ENCODE data around the gene MUS81.

Gene MUS81

DNA sequence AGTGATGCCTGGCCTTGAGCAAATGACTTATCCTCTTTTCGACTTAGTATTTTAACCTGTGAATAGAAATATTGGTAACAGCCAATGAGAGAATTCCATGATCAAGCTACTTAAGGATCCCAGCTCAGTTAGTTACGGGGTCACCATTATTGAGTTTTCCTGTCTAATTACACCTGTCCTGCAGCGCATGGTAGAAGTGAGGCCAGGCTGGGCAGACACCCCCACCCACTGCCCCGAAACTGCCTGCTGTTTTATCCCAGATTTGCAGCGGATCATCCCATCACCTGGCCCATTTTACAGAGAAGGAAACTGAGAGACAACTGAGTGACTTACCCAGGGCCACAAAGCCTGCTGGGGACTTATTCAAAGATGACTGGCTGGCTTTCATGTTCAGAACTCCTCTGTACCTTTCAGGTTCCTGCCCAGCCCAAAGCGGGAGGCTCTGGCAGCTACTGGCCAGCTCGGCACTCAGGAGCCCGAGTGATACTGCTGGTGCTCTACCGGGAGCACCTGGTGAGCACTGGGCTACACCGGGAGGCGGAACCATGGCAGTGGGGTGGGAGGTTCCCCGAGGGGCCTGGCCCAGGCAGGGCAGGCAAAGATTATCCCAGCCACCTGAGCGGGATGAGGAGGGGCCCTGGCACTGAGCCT lies 1.4 kb downstream of the MUS81 start:
- DNase-seq: peak; percentile 61

DNA sequence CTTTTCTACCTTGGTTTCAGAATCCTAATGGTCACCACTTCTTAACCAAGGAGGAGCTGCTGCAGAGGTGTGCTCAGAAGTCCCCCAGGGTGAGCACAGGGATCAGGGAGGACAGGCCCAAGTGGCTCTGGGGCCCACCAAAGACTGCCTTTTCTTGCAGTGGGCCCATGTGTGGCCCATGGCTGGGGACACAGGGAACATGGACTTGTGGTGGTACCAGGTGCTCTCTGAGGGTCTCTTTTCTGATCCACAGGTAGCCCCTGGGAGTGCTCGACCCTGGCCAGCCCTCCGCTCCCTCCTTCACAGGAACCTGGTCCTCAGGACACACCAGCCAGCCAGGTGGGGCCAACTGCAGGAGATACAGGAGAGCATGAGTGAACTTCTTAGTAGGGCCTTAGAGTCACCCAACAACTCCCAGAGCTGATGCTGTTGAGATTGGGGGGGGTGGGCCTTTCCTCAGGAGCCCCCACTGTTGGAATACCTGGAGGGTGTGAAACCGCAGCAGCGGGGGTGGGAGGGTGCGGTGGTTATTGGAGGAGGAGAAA lies 2.0 kb downstream of the MUS81 start:
- DNase-seq: peak; percentile 59

DNA sequence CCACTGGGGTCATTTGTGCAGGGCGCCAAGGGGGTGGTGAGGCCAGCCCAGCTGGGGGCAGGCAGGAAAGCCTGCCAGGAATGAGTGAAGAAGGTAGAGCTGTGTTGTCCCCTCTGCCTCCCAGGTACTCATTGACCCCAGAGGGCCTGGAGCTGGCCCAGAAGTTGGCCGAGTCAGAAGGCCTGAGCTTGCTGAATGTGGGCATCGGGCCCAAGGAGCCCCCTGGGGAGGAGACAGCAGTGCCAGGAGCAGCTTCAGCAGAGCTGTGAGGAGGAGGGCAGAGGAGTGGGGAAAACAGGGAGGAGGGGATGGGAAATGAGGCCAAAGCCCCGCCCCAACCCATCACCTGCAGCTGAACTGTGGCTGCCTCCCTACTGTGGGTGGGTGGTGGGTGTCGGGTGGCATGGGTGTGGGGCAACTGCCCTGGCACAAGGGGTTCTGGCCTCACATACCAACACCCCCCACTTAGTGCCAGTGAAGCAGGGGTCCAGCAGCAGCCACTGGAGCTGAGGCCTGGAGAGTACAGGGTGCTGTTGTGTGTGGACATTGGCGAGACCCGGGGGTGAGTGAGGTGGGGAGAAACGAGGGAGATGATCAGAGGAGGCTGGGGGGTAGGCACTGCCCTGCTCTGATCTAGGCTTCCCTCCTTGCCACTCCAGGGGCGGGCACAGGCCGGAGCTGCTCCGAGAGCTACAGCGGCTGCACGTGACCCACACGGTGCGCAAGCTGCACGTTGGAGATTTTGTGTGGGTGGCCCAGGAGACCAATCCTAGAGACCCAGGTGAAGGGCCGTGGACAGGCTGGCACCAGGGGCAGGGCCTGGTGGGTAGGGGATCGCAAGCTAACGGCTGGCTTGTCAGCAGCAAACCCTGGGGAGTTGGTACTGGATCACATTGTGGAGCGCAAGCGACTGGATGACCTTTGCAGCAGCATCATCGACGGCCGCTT lies 3.0 kb downstream of the MUS81 start:
- peak; percentile 58 for DNase-seq

DNA sequence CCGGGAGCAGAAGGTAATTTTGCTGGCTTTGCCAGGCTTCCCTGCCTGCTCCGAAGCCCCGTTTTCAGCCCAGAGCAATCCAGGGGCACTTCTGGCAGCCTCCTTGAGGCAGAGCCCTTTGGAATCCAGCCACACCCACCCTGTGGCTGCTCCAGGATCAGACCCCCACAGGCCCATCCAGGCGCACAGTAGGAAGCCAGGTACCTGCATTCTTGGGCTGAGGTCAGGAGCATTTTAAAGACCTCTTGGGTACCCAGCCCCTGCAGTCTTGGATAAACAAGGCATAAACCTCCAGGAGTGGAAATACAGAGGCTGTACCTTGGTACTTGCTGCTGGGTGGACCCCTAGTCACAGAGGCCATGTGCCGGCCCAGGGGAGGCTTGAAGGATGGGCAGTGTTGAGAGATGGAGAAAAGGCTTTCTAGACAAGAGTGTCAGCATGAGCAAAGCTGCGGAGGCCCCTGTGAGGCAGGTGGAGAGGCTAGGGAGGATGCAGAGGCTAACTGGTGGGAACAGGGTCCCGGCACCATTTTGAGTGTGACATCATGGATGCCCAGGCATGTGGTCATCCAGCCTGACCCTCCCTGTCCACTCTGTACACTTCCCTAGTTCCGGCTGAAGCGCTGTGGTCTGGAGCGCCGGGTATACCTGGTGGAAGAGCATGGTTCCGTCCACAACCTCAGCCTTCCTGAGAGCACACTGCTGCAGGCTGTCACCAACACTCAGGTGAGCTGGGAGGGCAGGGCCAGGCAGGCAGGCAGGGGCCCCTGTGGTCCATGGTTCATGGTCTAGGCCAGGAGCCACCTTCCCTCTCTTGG lies 3.9 kb downstream of the MUS81 start:
- DNase-seq: peak; percentile 57

DNA sequence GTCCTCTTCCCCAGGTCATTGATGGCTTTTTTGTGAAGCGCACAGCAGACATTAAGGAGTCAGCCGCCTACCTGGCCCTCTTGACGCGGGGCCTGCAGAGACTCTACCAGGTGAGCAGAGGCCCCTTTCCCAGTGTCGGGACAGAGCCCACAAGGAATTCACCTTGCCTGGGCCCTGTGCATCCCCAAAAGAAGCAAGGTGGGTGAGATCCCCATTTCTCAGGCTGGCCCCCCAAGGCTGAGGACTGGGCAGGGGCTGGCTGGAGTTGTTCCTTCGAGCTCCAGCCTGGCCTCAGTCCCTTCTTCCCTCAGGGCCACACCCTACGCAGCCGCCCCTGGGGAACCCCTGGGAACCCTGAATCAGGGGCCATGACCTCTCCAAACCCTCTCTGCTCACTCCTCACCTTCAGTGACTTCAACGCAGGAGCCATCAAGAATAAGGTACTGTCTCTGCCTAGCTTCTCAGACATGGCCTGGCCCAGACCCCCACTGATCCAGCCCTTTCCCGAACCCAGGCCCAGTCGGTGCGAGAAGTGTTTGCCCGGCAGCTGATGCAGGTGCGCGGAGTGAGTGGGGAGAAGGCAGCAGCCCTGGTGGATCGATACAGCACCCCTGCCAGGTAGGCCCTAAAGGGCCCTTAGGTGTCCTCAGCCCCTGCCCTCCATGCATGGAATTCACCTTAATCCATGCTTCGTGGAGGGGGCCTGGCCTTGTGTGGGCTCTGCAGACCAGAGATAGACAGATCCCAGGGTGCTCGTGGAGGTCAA lies 4.7 kb downstream of the MUS81 start:
- peak; percentile 53 for DNase-seq

DNA sequence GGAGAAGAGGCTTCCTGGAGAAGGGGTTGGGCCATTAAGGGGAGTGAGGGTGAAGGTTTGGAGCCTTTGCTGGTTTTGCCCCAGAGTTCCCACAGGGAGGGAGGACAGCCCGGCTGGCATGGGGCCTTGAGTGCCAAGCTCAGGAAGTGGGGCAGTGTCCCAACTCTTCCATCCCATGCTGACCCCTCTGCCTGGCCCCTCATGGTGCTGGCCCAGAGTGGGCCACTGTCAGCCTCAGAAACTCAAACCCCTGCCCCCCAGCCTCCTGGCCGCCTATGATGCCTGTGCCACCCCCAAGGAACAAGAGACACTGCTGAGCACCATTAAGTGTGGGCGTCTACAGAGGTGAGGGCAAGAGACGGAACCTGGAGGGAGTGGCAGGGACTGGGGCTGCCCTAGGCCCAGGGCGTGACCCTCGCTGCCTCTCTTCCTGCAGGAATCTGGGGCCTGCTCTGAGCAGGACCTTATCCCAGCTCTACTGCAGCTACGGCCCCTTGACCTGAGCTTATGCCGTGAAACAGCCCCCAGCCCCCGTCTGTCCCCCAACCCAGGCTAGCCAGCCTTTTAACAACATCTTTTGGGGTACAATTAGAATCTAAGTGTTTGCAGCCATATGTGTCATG lies 5.4 kb downstream of the MUS81 start:
- DNase-seq: no peak

DNA sequence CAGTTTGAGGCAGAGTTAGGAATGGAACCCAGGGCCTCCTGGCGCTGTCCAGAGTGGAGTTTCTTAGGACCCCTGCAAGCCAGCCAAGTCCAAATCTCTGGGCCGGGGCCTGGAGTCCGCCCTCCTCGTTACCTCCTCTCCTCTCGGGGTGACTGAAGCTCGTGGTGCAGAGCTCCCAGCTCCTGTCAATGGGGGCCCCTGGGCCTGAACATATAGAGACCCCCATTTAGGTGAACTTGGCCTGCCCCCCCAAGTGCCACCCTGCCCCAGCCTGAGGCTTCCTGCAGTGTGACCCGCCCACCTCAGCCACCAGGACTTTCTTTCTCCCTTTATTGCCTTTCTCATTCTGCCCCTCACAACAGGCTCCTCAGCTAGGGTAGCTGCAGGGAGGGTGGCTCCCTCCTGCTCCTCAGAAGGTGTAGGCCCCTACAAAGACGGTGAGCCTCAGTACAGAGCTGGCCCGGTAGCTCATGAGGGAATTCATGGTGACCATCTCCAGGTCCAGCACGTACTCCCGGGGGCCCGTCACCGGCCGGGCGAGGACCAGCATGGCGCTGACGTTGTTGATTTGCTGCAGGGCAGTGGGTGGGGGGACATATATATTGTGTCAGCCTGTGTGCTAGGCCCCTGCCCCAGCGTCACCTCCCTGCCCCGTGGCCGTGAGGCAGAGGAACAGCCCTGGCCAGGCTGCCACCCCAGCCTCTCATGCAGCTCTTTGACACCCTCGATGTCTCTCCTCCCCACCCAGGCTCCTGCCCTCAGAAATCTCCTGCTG lies 6.5 kb downstream of the MUS81 start:
- DNase-seq: no peak

DNA sequence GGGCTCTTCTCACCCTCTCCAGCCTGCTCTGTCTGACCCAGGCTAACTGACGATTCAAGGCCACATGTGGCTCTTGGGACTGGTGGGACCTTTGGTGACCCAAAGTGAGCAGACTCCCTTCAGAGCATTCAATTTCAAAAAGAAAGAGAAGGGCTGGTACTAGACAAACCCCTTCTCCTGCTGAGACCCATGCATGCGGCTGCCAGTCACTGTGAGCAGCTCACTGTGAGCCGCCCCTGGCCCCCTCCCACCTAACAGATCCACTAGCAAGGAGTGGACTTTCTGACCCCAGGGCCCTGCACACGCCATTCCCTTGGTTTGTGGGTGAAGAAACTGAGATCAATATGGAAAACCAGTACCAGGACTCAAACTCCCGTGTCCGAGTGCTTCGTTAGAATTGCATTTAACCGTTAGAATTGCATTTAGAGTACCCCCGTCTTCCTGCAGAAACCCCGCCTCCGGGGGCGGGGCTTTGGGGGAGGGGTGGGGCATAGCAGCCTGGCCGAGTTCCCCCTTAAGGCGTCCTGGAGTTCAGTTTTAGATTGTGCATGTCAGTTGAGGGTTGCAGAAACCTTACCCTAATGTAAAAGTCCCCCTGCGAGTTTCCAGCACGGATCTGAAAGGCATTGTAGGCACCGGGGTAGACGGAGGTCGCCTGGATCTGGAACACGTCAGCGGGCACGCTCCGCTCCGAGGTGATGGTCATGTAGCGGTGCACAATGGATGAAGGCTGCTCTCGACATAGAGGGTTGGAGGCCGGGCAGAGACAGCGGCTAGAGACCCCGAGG lies 7.2 kb downstream of the MUS81 start:
- DNase-seq: no peak

DNA sequence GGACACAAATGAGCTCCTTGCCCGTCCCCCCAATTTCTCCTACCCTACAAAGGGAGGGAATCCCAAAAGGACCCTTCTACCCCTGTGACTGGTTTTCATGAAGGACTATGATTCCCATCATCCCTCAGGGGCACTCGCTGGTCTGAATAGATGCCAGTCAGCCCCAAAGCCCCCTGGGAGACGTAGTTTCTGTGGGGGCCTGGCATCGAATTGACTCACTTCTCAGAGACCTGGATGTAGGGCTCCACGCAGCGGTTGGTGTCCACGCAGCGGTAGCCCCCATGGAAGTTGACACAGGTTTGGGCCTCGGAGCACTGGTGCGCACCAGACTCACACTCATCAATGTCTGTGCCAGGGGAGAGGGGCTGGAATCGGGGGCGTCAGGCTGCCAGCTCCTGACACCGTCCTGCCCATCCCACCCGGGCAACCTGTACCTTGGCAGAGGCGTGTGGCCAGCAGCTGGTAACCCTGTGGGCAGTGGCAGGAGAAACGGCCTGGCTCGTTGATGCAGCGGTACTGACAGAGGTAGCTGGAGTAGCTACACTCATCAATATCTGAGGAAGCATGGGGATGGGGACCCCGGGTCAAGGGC lies 7.9 kb downstream of the MUS81 start:
- peak; percentile 77 for DNase-seq

DNA sequence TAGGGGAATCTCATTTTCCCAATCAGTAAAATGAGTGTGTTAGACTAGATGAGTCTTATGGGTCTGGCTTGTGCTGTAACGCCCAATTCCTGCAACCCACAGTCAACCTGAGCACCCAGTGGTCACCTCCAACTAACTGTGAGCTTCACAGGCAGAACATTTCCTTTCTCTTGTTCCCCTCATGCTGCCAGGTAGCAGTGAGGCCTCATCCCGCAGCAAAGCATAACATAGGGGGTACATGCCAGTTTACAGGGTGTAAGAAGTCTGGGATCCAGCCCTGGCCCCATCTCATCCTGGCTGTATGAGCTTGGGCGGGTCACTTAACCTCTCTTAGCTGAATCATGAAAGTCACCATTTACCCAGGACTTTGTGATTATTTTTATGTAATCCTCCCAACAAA lies 8.7 kb downstream of the MUS81 start:
- no peak for DNase-seq

DNA sequence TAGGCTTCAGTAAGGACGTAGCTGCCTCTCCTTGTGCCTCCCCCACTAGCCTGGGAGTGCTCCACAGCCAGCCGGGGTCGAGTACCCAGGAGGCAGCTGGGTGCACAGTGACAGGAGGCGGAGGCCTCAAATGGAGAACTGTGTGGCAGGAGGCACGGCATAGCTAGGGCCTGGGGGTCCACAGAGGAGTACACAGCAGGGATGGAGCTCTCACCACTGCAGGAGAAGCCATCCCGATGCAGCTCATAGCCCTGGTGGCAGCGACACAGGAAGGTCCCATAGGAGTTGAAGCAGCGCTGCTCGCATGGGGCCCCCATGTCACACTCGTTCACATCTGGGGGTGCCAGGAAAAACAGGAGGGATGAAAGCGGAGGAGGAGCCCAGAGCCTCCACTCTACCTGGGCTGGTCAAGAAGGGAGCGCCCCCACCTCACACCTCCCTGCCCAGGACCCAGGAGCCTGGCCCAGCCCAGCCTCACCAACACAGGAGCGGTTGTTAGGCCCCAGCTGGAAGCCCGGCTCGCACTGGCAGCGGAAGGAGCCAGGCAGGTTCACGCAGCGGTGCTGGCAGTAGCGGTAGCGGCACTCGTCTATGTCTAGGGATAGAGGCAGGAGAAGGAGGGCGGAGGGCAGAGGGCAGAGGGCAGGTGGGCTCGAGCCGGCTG lies 9.5 kb downstream of the MUS81 start:
- no peak for DNase-seq

DNA sequence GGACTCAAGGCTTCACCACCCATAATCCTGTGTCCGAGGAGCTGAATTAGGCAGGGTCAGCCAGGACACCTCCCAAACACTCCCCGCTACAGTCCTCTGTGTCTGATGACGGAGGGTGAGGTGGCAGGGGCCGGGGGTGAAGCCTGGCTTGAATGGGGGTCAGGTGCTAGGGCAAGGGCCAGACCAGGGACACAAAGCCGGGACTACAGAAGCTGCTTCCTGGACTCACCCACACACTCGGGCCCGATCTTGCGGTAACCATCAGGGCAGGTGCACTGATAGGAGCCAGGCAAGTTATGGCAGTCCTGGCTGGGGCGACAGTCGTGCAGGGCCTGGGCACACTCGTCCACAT lies 10.1 kb downstream of the MUS81 start:
- DNase-seq: no peak

DNA sequence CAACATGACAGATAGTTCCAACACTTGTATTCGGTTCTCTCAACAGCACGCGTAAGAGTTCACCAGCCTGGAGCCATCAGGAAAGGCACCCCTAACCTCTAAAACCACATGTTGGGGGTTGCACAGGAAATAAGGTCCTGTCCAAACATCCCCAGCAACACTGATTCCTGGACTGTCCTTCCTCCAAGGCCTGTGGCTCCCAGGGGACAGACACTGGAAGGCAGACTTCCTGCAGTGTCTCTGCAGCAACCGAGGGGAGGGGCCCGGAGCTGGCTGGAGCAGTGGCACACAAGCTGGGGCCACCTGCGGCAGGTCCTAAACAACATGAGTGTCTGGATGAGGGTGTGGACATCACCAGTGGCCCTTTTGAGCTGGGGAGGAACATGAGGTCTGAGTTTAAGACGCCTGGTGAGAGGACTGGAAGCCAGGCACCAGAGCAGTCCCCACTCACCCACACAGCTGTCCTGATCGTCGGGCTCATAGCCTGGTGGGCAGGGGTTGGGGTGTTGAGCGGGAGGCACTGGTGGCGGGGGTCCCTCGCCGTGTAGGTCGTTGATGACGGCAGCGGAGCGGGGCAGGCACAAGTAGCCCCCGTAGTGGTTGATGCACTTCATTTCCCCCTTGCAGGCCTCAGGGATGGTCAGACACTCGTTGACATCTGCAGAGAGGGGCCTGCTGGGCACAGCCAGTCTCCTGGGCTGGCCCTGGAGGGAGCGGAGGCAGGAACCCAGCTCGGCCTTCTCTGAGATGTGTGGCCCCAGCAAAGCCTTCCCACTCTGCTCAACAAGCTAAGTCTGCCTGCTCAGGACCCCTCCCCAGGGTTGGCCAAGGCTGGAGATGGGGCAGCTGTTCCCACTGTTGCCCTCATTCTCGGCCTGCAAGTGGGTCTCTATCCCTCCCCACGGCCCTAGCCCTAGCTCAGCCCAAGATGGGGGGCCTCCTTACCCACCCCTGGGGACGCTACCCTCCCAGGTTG lies 10.8 kb downstream of the MUS81 start:
- no peak for DNase-seq

DNA sequence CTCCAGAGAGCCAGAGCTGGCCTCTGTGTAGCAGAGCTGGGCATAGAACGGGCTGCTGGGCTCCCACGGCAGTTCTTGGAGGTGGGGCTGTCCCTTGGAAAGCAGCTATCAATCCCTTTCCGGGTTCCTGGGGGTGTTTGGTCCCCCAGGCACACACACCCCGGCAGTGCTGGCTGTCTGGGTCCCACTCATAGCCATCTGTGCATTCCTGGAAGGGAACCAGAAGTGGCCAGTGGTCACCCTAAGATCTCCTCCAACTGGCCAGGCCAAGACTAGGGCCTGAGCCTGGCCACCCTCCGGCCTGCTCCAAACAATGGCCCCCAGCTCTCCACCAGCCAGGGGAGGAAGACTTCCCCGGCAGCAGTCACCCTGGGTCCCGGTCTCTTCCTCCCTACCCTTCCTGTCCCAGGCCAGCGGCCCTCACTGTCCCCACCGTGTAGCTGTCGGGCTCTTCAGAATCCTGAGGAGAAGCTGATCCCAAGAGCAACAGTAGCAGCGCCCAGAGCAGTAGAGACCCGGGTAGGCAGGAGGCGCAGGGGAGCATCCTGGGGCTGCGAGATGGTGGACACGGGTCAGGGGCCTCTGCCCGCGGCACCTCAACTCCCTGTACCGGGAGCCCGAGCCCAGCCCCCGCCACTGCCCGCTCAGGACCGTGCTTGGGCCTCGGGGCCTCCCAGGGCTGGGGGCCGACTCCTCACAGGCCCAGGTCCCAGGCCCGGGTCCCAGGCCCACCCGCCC lies 11.7 kb downstream of the MUS81 start:
- no peak for DNase-seq

DNA sequence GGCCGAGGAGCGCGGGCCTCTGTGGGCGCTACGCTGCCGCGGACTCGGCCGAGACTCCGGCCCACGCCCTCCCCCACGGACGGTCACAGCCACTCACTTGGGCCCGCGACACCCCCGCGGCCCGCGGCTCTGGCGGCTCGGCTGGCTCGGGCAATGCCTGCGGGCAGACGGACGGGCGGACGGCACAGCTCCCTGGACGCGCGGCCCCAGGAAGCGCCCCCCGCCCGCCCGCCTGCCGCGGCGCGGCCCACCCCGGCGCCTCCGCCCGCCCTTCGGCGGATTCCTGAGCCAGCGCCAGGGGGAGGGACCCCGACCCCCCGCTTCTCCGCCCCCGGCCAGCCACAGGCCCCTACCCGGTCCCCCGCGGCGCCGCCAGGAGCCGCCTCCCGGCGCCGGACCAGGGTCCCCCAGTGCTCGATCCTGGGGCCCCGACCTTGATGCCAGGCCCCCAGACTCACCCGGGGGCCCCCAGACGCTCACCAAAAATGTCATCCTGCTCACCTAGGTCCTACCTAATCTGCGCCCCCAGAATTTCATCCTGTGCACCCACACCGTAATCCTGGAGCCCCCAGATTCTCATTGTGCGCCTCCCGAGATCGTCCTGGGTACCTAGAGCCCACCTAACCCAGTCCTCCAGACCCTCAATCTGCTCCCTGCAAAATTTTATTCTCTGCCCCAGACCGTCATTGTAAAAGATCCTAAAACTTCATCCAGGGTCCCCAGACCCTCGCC lies 12.5 kb downstream of the MUS81 start, which contains the start of gene EFEMP2:
Gene EFEMP2 (minus strand): TSS at position 215 of the 732 bp plus-strand sequence. CDS start 446 bp downstream, outside the sequence.
- no peak for DNase-seq

Data from activated effector memory CD4-positive, alpha-beta T cell treated with anti-CD3 and anti-CD28 coated beads, Interleukin-2, amount 50 U/mL, for 16 hours (primary cell).